Activated CD8-positive, alpha-beta T cell treated with anti-CD3 and anti-CD28 coated beads for 36 hours (primary cell): ENCODE results near the gene PPP1R18. TPM values are rescaled to one million over a fixed set of nuclear protein-coding genes. Genes with fewer than 3 reads are reported as not detected.

Experiments
- ATAC-seq: fragments of 200-7000 bp; cut with Tn5 transposase; one replicate; pipeline ENCODE4 v1.10.0; 2021; ENCODE audit warnings: mild to moderate bottlenecking, moderate library complexity
- CTCF ChIA-PET: fragments of 350-600 bp; sonication (Branson Sonifier 250); formaldehyde crosslinking; loops from one replicate; lab custom pipeline; 2021; ENCODE audit warnings: antibody characterized with exemption; lab: Charles Lee
- POLR2A ChIA-PET: fragments of 350-600 bp; sonication (Branson Sonifier 250); formaldehyde crosslinking; loops from one replicate; lab custom pipeline; 2021; ENCODE audit warnings: antibody characterized with exemption; lab: Charles Lee
- DNase-seq: peaks from one replicate; pipeline ENCODE4 v3.0.0-alpha.2; 2020
- H3K27ac Mint-ChIP-seq: one replicate; pipeline ENCODE4 v1.8.0; 2021; ENCODE audit warnings: mild to moderate bottlenecking, mixed read lengths
- H3K27me3 Mint-ChIP-seq: one replicate; pipeline ENCODE4 v1.8.0; 2021; ENCODE audit warnings: mixed read lengths
- H3K36me3 Mint-ChIP-seq: one replicate; pipeline ENCODE4 v1.8.0; 2021; ENCODE audit warnings: low read depth, mixed read lengths
- H3K4me1 Mint-ChIP-seq: one replicate; pipeline ENCODE4 v1.8.0; 2021; ENCODE audit warnings: low read depth, mixed read lengths
- H3K4me3 Mint-ChIP-seq: one replicate; pipeline ENCODE4 v1.8.0; 2021; ENCODE audit warnings: mild to moderate bottlenecking, moderate library complexity, mixed read lengths
- H3K9me3 Mint-ChIP-seq: one replicate; pipeline ENCODE4 v1.8.0; 2021; ENCODE audit warnings: mixed read lengths
- CTCF ChIP-seq: fragments of 200-600 bp; IDR thresholded peaks from one replicate; pipeline ENCODE4 v1.8.0; 2022; ENCODE audit warnings: antibody characterized with exemption, mild to moderate bottlenecking
- intact Hi-C: fragments of 100-400 bp; cut with micrococcal nuclease; formaldehyde crosslinking; loops from one replicate; pipeline ENCODE4 v1.10.0; 2022
- total RNA-seq, 2 experiments: library from RNA; stranded (reverse); gene quantifications; one replicate each; pipeline ENCODE4 v1.2.3, GENCODE V29; 2021

PPP1R18 gene
- total RNA-seq, 2 experiments from 2014 or later = 174 to 177 TPM

GRCh38 chr6:30730601-30731435, 44.4 kb upstream of the PPP1R18 start:
- intact Hi-C loops = loop anchor here (2.0 kb wide), 1 partner anchor 52 kb away; no protein-coding TSS in a partner anchor

GRCh38 chr6:30727920-30728553, 41.6 kb upstream of the PPP1R18 start:
- DNase-seq (no peak), ATAC-seq (no peak)
- Mint-ChIP-seq H3K27me3 (no peaks in the 10 kb centered on the region), H3K36me3 (peaks cover 67% of the 10 kb centered on the region), H3K4me1 (peaks cover 53% of the 10 kb centered on the region), H3K4me3 (no peak overlapping the region), H3K9me3 (no peaks in the 10 kb centered on the region), H3K27ac (peak overlapping the region; percentile 55)
- intact Hi-C loops = no loop called here
- TF ChIP-seq CTCF = no peak
- CTCF ChIA-PET = interaction anchor here (0.7 to 25.8 kb wide), 9 partner anchors 10 to 359 kb away, joined by 3 to 704 read pairs (median 3); partner anchors contain the start of gene DHX16
- POLR2A ChIA-PET = interaction anchor here (0.6 to 22.1 kb wide), 6 partner anchors 6 to 828 kb away, joined by 3 to 500 read pairs (median 4); partner anchors contain the start of gene DHX16

More at GRCh38 chr6:30730601-30731435, 44.4 kb upstream of the PPP1R18 start:
- no peaks in the 10 kb centered on the region for H3K27me3 Mint-ChIP-seq
- no peaks in the 10 kb centered on the region for H3K9me3 Mint-ChIP-seq
- ATAC-seq (peak; percentile 88), DNase-seq (peak; percentile 93)
- peak overlapping the region; percentile 54 for H3K4me3 Mint-ChIP-seq
- TF ChIP-seq CTCF = peak; percentile 75
- H3K4me1 Mint-ChIP-seq = peaks cover 46% of the 10 kb centered on the region
- CTCF ChIA-PET = interaction anchor here (0.6 to 25.8 kb wide), 63 partner anchors 10 to 364 kb away, joined by 3 to 704 read pairs (median 5); partner anchors contain the start of genes ABCF1, ATAT1, DHX16 and FLOT1
- POLR2A ChIA-PET = interaction anchor here (0.6 to 22.1 kb wide), 19 partner anchors 8 to 175 kb away, joined by 3 to 500 read pairs (median 4); partner anchors contain the start of genes DHX16, IER3, MDC1 and MRPS18B
- H3K27ac Mint-ChIP-seq = peak overlapping the region; percentile 44
- H3K36me3 Mint-ChIP-seq = peaks cover 58% of the 10 kb centered on the region

- Mint-ChIP-seq H3K9me3 (no peaks in the 10 kb centered on the region), H3K27me3 (no peaks in the 10 kb centered on the region), H3K36me3 (peaks cover 71% of the 10 kb centered on the region), H3K4me1 (peaks cover 50% of the 10 kb centered on the region), H3K4me3 (no peak overlapping the region), H3K27ac (peak overlapping the region; percentile 68)
- DNase-seq (no peak), ATAC-seq (no peak)
- intact Hi-C loops = no loop called here
- ChIA-PET CTCF (interaction anchor here (0.8 to 25.8 kb wide), 5 partner anchors 12 to 185 kb away, joined by 3 to 704 read pairs (median 3); partner anchors contain the start of gene DHX16), POLR2A (interaction anchor here (0.6 to 22.1 kb wide), 9 partner anchors 7 to 151 kb away, joined by 3 to 500 read pairs (median 4); partner anchors contain the start of genes DHX16 and IER3)
- TF ChIP-seq CTCF = no peak
Observed at GRCh38 chr6:30726506-30727413, 40.3 kb upstream of the PPP1R18 start.

GRCh38 chr6:30725713-30726505, 39.5 kb upstream of the PPP1R18 start:
- H3K36me3 Mint-ChIP-seq = peaks cover 75% of the 10 kb centered on the region
- no peak for DNase-seq
- CTCF ChIA-PET = interaction anchor here (1.3 to 25.8 kb wide), 3 partner anchors 18 to 185 kb away, joined by 3 to 704 read pairs (median 4); partner anchors contain the start of genes DHX16 and IER3
- no peak for TF ChIP-seq CTCF
- no peaks in the 10 kb centered on the region for H3K9me3 Mint-ChIP-seq
- H3K27me3 Mint-ChIP-seq = no peaks in the 10 kb centered on the region
- peak overlapping the region; percentile 19 for H3K4me3 Mint-ChIP-seq
- peaks cover 45% of the 10 kb centered on the region for H3K4me1 Mint-ChIP-seq
- intact Hi-C loops = no loop called here
- no peak for ATAC-seq
- POLR2A ChIA-PET = interaction anchor here (0.6 to 22.1 kb wide), 9 partner anchors 8 to 93 kb away, joined by 3 to 500 read pairs (median 4); partner anchors contain the start of genes DHX16 and IER3
- peak overlapping the region; percentile 67 for H3K27ac Mint-ChIP-seq
